ENCODE measurements around the gene TFR2.

DNA sequence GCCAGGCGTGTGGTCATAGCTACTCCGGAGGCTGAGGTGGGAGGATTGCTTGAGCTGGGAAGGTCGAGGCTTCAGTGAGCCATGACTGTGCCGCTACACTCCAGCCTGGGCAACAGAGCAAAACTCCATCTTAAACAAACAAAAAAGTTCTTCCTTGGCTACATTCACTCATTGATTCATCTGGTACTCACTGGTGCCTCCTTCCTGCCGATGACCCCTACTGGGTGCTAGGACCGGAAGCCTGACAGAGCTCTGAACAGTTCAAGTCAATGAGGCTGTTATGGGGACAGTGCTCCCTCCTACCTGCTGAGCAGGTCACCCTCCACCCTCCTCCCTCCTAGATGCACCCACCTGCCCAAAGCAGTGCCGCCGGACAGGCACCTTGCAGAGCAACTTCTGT is 34.2 kb downstream of the TFR2 start:
- TF ChIP-seq, protein P1, sequence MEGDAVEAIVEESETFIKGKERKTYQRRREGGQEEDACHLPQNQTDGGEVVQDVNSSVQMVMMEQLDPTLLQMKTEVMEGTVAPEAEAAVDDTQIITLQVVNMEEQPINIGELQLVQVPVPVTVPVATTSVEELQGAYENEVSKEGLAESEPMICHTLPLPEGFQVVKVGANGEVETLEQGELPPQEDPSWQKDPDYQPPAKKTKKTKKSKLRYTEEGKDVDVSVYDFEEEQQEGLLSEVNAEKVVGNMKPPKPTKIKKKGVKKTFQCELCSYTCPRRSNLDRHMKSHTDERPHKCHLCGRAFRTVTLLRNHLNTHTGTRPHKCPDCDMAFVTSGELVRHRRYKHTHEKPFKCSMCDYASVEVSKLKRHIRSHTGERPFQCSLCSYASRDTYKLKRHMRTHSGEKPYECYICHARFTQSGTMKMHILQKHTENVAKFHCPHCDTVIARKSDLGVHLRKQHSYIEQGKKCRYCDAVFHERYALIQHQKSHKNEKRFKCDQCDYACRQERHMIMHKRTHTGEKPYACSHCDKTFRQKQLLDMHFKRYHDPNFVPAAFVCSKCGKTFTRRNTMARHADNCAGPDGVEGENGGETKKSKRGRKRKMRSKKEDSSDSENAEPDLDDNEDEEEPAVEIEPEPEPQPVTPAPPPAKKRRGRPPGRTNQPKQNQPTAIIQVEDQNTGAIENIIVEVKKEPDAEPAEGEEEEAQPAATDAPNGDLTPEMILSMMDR (IDR thresholded peaks at IDR 0.05): no peak
- TF ChIP-seq POLR2A (IDR thresholded peaks at IDR 0.05) (no peak), POLR2AphosphoS5 (IDR thresholded peaks at IDR 0.05) (no peak)

Data from breast epithelium (tissue), 3 donors.